Measurements from ENCODE around the gene CCR3.
"Not testable (repeated sequence)": the region's sequence is repeated elsewhere in the genome, so short reads cannot be mapped to it uniquely, and the experiment has no call there.

Gene CCR3

DNA sequence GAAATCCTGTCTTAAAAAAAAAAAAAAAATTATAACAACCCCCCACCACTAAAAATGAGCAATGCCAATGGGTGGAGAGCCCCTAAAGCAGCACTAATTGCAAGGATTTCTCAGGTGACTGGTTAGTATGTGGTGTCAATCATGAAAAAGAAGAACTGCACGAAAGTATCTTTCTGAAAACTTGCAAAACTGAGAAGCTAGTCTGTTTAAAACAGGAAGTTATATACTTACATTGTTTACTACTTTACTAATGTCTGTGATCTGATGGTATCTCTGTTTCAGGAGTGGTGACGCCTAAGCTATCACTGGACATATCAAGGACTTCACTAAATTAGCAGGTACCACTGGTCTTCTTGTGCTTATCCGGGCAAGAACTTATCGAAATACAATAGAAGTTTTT is at the start of gene CCR3:
Gene CCR3, plus strand, starts transcription at position 341 of the 400 bp plus-strand sequence. CDS start 22,699 bp downstream, outside the sequence.
- DNase-seq, result no peak

DNA sequence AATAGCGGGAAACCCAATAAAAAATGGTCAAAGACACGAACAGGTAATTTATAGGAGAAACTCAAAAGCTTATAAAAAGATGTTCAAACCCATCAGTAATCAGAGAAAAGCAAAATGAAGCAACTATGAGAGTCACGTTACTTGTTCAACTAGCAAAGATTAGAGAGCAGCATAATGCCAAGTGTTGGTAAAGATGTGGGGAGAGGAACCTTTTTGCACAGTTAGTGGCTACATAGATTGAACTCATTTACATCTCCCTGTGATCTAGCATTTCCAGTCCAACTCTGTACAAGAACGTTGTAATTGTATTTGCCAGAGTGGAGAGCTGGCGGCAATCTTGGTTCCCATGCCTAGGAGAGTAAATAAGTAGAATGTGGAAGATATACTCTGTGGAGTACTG is 49.3 kb upstream of the CCR3 start:
- no peak for DNase-seq

DNA sequence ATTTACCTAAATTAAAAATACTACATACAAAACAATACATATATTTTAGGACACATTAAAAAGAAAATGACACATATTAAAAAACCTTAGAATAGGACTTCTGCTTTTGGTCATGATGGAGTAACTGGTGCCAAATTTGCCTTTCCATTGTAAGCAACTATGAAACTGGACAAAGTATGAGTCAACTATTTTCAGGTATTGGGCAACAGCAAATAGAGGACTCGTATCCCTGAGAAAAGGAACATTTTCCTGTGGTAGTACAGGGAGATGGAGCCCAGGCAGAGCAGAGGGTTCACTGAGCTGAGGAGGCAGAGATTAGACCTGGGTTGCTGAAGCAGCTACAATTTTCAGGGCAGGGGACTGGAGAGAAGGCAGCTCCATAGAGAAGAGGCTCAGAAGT is 48.8 kb upstream of the CCR3 start:
- DNase-seq, result no peak

DNA sequence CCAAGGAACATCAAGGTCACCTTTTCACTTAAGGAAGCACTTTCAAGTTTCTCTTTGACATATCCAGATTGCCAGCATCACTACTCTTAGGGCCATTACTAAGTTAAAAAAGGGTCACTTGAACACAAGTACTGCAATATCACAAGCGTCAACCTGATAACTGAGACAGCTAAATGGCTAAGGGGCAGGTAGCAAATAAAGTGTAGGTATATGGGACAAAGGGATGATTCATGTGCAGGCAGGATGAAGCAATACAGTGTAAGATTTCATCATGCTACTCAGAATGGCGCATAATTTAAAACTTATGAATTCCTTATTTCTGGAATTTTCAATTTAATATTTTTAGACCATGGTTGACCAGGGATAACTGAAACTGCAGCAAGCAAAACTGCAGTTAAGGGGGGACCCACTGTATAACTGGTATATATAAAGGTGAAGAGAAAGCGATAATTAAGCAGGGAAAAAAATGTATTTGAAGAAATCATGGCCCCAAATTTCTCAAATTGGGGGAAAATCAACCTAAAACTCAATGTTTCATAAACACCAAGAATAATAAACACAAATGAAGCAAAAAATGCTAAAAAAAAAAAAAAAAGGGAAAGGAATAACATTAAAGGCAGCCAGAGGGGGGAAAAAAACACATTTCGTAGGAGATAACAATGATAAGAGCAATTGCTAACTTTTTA is 47.2 kb upstream of the CCR3 start:
- no peak for DNase-seq

DNA sequence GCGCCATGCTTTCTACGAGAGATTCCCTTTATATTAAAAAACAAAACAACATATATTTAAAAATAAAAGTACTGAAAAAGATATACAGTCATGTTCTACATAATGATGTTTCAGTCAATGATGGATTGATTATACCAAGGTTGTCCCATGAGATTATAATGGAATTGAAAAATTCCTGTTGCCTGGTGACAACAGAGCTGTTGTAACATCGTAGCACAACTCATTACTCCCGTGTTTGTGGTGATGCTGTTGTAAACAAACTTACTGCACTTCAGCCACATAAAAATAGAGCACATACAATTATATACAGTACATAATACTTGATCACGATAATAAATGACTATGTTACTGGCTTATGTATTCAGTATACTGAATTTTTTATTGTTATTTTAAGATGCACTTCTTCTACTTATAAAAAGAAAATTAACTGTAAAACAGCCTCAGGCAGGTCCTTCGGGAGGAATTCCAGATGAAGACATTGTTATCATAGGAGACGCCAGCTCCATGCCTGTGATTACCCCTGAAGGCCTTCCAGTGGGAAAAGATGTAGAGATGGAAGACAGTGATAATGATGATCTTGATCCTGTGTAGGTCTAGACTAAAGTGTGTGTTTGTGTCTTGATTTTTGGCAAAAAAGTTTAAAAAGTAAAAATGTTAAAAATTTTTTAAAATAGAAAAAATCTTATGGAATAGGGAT is 45.9 kb upstream of the CCR3 start:
- no peak for DNase-seq

DNA sequence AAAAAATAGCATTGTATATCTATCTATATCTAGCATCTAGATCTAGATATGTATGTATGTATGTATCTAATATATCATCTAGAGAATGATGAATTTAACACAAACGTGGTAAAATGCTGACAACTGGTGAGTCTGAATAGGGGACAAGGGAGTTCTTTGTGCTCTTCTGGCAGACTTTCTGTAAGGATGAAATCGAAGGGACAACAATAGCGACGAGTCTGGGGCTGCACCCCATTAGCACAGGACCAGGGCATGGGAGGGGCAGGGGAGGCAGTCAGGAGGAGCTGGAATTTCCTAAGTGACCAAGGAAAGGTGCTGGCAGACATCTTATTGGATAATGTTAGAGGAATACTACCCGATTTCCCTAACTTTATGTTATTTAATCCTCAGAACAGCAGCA is 42.0 kb upstream of the CCR3 start:
- no peak for DNase-seq

DNA sequence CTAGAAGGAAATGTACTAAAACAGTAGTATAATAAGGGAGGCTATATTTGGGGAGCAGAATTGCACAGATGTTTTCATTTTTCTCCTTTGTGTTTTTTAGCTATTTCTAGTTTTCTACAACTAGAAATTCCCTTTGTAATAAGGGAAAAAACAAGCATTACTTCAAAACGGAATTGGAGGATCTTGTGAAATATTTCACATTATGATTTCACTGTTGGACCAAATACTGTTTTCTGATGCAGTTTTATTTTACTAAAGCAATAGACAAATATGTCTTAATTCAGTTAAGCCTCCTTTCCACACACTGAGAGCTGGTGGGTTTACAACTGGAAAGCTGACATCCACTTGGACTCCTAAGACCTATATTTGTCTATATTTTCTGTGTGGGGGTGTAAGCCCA is 41.5 kb upstream of the CCR3 start:
- no peak for DNase-seq

DNA sequence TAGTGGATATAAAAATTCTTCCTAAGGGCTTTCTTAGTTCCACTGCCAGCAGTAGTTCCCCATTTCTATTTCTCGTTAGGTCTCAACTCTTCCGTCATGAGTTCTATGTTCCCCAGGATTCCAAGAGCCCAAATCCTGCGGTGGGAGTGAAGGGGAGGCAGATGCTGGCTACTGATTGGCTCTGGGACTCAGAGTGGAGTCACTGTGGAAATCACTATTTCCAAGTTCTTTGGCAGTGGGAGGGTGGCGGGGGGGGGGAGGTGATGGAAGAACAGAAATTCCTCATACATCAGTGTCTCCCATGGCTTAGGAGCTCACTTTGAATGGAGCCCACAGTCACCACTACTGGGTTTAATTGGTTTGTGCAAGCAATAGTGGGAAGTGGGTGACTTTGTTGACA is 39.7 kb upstream of the CCR3 start:
- no peak for DNase-seq

DNA sequence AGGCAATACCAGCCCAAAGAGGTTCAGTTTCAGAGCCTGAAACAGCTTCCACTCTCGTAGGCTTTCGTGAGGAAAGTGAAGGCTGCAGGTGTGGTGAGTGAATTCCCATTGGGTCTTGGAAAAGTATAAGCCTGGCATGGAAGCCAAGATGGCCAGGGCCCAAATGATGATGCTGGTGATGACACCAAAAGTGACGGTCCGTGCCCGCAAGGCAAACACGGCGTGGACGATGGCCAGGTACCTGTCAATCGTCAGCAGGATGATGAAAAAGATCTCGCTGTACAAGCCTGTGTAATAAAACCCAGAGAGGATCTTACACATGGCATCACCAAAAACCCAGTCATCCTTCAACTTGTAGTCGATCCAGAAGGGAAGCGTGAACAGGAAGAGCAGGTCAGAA is 38.6 kb upstream of the CCR3 start:
- DNase-seq, result no peak

DNA sequence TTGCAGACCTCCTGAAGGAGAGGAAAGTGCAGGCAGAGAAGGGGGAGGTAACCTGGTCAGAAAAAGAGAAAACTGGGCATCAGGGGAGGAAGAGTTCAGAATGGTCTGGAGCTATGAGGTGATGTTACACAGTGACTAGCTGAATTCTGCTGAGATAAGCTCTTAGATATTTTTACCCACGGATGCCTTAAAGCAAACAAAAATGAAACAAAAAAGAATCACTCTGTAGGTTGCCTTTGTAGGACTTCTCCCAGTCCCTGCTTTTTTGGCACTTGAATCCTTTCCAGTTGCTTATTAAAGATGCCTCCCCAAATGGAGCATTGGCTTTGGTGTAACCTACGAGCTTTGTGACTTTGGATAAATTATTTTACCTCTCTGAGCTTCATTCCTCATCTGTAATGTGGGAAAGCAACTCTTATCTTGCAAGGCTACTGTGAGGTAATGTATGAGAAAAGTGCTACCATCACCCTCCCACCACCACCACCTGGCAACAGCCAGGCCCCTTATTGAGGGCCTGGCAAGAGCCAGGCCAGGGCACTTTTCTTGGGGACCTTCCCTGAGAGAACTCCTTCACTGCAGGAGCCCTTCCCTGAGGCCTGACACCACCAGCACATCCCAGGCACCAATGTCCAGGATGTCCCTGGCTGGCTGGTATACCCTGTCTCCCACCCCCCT is 36.8 kb upstream of the CCR3 start:
- DNase-seq, result no peak

DNA sequence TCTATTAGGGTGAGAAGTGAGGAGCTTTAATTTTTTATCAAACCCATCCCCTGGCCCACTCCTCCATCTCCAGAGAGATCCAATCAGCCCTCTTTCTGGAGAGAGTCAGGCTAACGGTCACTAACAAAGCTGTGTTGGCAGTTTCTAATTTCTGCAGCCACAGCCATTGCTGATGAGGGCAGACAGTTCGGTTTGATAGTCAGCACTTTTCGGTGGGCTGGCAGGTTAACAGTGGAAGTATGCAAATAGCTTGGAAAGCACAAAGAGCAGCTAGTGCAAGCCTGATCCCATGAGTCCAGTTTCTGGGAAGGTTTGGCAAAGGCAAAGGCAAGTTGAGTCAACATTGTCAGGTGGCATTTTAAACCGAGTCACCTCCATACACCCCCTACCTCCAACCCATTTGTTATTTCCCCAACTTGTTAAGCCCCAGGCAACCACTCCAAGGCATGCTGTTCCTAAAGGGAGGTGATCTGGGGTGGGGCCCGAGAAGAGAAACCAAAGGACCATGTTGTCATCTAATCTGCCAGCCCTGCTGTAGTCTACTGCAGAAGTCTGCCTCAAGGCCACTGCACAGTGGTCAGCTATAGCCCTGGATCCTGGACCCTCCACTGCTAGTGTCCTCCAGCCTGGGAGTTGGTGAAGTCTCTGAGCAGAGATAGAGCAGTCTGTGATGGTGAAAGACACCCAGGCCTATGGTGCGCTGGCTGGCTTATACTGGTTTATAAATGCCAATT is 35.8 kb upstream of the CCR3 start:
- no peak for DNase-seq

DNA sequence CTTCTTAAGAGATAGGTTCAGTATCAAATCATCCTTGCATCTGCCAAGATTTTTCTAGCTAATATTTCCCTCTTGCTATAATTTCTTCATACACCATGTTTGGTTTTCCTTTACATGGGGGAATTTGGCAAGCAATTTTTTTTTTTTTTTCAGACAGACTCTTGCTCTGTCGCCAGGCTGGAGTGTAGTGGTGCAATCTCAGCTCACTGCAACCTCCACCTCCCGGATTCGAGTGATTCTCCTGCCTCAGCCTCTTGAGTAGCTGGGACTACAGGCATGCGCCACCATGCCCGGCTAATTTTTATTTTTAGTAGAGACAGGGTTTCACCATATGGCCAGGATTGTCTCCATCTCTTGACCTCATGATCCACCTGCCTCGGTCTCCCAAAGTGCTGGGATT is 34.7 kb upstream of the CCR3 start:
- DNase-seq, result not testable (repeated sequence)

DNA sequence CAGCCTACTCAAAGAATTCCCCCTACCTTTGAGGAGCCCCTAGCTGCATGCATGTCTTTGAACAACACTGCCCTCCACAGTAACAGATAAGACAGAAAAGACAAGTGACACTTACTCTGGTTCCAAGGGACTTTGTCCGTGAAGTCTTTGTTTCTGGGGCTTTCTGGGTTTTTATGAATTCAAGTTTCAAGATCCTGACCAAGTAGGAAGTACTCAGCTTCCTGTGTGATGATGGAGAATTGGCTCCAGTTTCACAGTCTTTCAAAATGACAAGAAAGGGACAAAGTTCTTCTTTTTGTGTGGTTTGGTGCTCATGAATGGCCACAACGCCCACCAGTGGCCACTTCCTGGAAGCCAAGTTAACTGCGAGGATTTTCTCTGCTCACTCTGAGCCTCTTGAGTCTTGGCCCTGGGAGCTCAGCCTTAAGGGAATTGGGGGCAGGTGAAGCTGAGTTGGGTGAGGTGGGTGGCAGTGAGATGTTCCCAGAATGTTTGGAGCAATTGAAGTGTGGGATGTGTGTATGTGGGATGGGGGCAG is 34.0 kb upstream of the CCR3 start, which contains the start of gene CCR1:
Gene CCR1, minus strand, starts transcription at position 147 of the 538 bp plus-strand sequence. CDS start 4,000 bp downstream, outside the sequence.
- DNase-seq, result peak in 1 of 2 experiments; percentile 11

DNA sequence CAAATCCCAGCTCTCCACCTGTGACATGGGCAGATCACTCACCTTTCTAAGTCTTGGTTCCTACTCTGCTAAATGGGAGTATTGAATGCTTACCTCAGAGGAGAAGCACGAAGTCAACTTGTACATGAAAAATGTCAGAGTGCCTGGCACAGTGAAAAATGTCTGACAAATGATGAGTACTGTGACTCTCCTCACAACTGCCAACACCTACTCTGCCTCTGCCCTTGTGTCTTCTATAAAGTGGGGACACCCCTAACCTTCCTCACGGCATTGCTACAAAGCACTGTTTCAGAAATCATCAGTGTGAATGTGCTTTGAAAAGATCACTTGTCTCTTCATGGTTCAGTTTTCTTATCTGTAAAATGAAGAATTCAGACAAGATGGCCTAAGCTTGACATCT is 33.2 kb upstream of the CCR3 start:
- no peak for DNase-seq

DNA sequence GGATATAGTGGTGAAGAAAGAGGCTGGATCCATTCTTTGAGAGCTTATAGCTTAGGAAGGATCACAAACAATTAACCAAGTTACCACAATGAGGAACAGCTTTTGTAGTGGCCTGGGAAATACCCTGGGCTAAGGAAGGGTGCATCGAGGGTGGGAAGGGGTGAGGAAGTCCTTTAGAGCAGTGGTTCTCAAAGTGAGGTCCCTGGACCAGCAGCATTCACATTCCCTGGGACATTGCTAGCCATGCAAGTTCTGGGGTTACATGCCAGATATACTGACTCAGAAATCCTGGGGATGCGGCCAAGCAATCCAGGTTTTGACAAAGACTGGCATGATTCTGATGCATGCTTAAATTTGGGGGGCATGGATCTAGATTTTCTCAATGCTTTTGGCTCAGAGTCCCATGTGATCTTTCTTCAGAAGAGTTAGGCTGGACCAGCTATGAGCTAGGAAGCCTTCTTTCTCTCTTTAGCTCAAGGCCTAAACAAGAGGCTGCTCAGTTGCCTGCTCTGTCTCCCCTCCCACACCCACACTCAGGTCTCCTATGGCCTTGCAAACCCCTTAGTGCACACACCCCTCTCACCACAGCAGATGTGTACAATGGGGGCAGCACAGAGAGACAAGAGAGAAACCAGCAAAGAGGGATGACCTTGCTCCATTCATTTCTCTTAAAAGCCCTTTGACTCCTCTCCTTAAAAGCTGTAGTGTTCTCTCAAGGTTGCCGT is 32.4 kb upstream of the CCR3 start:
- DNase-seq, result no peak

DNA sequence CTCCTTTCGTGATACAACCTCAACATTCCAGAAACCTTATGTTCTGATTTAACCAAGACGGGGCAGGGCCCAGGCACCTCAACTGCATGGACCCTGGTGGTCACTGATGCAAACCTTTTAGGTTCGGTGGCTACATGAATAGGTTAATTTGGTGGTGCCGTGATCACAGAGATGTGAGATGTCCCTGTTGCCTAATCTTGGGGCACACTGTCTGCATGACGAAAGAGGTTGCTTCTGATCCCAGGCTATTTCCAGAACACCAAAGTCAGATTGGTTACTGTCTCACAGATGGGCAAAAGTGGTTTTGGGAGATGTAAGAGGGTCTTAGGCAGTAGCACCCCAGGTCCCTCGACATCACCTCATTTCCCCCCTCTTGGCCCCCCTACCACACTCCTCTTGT is 30.2 kb upstream of the CCR3 start:
- DNase-seq, result no peak

DNA sequence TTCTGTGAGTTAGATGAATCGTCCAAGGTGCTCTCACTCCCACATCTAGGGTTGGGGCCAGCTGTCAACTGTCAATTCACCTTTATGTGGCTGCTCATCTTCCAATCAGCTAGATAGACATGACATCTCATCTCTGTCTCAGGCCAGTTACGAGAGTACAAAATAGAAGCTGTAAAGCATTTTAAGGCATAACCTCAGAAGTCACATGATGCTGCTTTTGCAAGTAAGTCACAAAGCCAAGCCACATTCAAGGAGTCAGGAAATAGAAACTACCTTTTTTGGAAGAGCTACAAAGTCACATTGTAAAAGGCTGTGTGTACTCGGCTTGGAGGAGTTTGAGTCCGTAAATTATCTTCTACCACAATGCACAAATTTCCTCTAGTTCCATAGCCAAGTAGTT is 29.1 kb upstream of the CCR3 start:
- no peak for DNase-seq

DNA sequence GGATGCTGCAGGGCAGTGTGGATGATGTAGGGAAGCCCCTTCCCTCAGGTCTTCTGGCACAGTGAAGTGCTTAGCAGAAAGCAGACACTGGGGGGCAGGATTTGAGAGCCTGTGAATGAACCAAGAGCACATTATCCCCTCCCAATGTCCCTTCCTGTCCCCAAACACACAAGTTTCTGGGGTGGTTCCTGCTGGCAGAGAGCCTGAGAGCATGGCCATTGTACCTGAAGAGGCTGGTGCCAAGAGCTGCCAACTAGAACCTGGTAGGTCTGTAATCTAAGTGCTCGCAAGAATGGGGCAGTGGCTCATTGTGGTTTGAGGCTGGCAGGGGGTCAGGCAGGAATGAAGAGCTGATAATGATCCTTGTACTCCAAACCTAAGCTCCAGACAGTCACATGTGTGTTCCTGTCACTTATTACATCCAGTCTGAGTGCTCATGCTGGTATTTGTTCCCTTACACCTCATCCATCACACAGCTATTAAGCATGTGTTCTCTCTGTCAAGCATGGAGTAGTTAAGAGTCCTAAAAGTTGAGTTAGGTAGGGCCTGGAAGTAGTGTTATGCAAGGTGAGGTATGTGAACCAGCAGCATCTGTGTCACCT is 27.4 kb upstream of the CCR3 start:
- no peak for DNase-seq

DNA sequence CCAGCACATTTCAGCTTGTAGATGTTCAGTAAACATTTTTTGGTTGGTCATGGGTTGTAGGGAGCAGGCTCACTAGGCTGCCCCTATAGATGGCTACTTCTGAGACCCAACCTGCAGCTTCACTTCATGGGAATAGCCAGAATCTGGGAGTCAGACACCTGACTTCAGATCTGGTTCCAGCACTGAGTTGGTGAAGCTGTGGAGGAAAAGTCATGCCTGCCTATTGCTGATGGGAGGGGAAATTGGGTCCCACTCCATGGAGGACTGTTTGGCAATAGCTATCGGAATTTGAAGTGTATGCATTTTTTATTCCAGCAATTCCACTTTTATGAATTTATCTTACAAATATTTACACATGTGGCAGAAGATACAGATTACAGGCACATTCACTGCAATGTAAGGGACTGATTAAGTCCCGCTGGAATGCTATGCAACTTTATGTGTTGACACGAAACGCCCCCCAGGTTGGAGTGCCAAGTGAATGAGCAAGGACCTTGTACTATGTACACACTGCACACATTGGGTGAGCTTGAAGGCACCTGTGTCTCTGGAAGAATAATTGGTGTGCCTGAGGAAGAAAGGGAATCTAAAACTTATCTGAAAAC is 26.3 kb upstream of the CCR3 start:
- no peak for DNase-seq

DNA sequence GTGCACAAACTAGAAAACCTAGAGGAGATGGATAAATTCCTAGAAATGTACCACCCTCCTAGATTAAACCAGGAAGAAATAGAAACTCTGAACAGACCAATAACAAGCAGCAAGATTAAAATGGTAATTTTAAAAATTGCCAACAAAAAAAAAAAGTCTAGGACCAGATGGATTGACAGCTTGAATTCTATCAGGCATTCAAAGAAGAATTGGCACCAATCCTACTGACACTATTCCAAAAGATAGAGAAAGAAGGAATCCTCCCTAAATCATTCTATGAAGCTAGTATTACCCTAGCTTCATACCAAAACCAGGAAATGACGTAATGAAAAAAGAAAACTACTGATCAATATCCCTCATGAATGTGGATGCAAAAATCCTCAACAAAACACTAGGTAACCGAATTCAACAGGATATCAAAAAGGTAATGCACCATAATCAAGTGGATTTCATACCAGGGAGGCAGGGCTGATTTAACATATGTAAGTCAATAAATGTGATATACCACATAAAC is 24.0 kb upstream of the CCR3 start:
- no peak for DNase-seq

DNA sequence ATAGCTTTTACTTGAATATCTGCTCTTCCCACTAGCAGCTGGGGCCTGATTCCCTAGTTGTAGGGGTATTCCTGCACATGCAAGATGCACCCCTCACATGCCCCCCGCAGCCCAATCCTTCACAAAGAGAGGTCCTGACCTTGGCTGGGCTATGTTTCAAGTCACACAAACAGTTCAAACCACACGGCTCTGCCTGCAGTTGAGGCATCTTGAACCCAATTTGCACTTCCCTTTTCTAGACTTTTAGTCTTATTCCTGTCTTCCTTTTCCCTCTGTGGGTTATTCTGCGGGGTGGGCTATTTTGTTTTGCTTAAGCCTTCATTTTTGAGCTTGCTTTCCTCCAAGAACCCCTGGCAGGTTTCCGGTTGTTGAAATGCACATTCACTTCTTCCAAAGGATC is 20.9 kb upstream of the CCR3 start:
- no peak for DNase-seq

All from SW 1271 (cell line).